Activated naive CD4-positive, alpha-beta T cell treated with anti-CD3 and anti-CD28 coated beads, Interleukin-2, amount 50 U/mL, for 72 hours (primary cell): Measurements from ENCODE around the gene ANXA2R. TPM values are rescaled to one million over a fixed set of nuclear protein-coding genes. Genes with fewer than 3 reads are reported as not detected.

Experiments used
- ATAC-seq, 2 donors: fragments of 150-1000 bp; cut with Tn5 transposase; 2 replicates each; pipeline ENCODE4 v1.10.0; 2021; ENCODE audit warnings: mild to moderate bottlenecking in 2 of 2, moderate library complexity in 2 of 2
- DNase-seq, 2 donors: peaks; one replicate each; pipeline ENCODE4 v3.0.0; 2021 to 2022; ENCODE audit warnings: low spot score in 2 of 2
- H3K27ac Mint-ChIP-seq, 2 donors: one replicate each; pipeline ENCODE4 v1.8.0; 2022; ENCODE audit warnings: mild to moderate bottlenecking in 2 of 2, mixed read lengths in 2 of 2
- H3K36me3 Mint-ChIP-seq, 2 donors: one replicate each; pipeline ENCODE4 v1.8.0; 2022; ENCODE audit warnings: mixed read lengths in 2 of 2
- H3K9me3 Mint-ChIP-seq, 2 donors: one replicate each; pipeline ENCODE4 v1.8.0; 2022; ENCODE audit warnings: mixed read lengths in 2 of 2
- total RNA-seq, 2 donors: library from RNA; stranded (reverse); gene quantifications; one replicate each; pipeline ENCODE4 v1.2.3, GENCODE V29; 2022

The ANXA2R gene
- total RNA-seq, 2 donors from 2014 or later: 5.3 to 8.4 TPM

- DNase-seq (no peak), ATAC-seq (peak in 1 of 2 donors; percentile 3)
- Mint-ChIP-seq H3K36me3 (peaks cover 0 to 26% of the 10 kb centered on the region in 2 donors), H3K9me3 (no peaks in the 10 kb centered on the region), H3K27ac (peak overlapping the region; percentile 99 to 100)
These were observed 44.8 kb downstream of the ANXA2R start for GRCh38 chr5:42995360-42995751.

GRCh38 chr5:42994555-42995359, 45.4 kb downstream of the ANXA2R start:
- no peaks in the 10 kb centered on the region for H3K9me3 Mint-ChIP-seq
- DNase-seq (peak; percentile 87 to 89), ATAC-seq (peak; percentile 59 to 61)
- H3K27ac Mint-ChIP-seq: peak overlapping the region; percentile 99 to 100
- peaks cover 0 to 26% of the 10 kb centered on the region in 2 donors for H3K36me3 Mint-ChIP-seq

GRCh38 chr5:42994246-42994554, 45.9 kb downstream of the ANXA2R start:
- no peak for DNase-seq
- Mint-ChIP-seq H3K27ac (peak overlapping the region; percentile 99 to 100), H3K9me3 (no peaks in the 10 kb centered on the region), H3K36me3 (peaks cover 2 to 26% of the 10 kb centered on the region in 2 donors)
- ATAC-seq: no peak

GRCh38 chr5:42993516-42994245, 46.4 kb downstream of the ANXA2R start:
- DNase-seq (peak in 1 of 2 donors; percentile 39), ATAC-seq (peak; percentile 25 to 42)
- Mint-ChIP-seq H3K27ac (peak overlapping the region; percentile 99 to 100), H3K36me3 (peaks cover 7 to 26% of the 10 kb centered on the region in 2 donors), H3K9me3 (no peaks in the 10 kb centered on the region)

- peak; percentile 44 to 47 for ATAC-seq
- H3K9me3 Mint-ChIP-seq: peaks cover 0 to 4% of the 10 kb centered on the region in 2 donors
- peak overlapping the region; percentile 99 to 100 for H3K27ac Mint-ChIP-seq
- H3K36me3 Mint-ChIP-seq: peaks cover 15 to 26% of the 10 kb centered on the region in 2 donors
- peak; percentile 48 to 87 for DNase-seq
These were observed 47.8 kb downstream of the ANXA2R start for GRCh38 chr5:42992088-42992879.

GRCh38 chr5:42991404-42992087, 48.6 kb downstream of the ANXA2R start:
- Mint-ChIP-seq H3K36me3 (peaks cover 15 to 26% of the 10 kb centered on the region in 2 donors), H3K27ac (peak overlapping the region; percentile 98 to 100), H3K9me3 (peaks cover 0 to 4% of the 10 kb centered on the region in 2 donors)
- peak in 1 of 2 donors; percentile 64 for DNase-seq
- peak; percentile 16 to 38 for ATAC-seq

- ATAC-seq (no peak), DNase-seq (no peak)
- Mint-ChIP-seq H3K9me3 (peaks cover 0 to 4% of the 10 kb centered on the region in 2 donors), H3K36me3 (peaks cover 15 to 26% of the 10 kb centered on the region in 2 donors), H3K27ac (peak overlapping the region; percentile 98 to 100)
These were observed 49.2 kb downstream of the ANXA2R start for GRCh38 chr5:42990892-42991291.

Other genes starting within 250 kb of the ANXA2R start
- gene SELENOP, start 228.4 kb downstream of the ANXA2R start, total RNA-seq: not detected
- 10 to 100 TPM; 23.8 to 42.9 TPM for gene ZNF131, start 80.6 kb upstream of the ANXA2R start, total RNA-seq
- 1 to 10 TPM in 1 of 2 donors, under 1 TPM in 1; 0.14 to 2.3 TPM for gene NIM1K, start 151.9 kb upstream of the ANXA2R start, total RNA-seq